Ecto neural progenitor cell (in vitro differentiated cells): ENCODE results near the gene IL20.

ENCODE experiments used
- DNase-seq: peaks from one replicate; pipeline ENCODE4 v3.0.0-alpha.2; 2018; ENCODE audit warnings: low spot score

IL20 gene

GRCh38 chr1:206864939-206865671, at the start of gene IL20:
TSS of gene IL20 (plus strand) at chr1:206865623. CDS start at chr1:206865853, 230 bp downstream.
- peak; percentile 84 for DNase-seq

- DNase-seq = no peak
Observed at GRCh38 chr1:206816390-206817287, 48.8 kb upstream of the IL20 start.

DNA sequence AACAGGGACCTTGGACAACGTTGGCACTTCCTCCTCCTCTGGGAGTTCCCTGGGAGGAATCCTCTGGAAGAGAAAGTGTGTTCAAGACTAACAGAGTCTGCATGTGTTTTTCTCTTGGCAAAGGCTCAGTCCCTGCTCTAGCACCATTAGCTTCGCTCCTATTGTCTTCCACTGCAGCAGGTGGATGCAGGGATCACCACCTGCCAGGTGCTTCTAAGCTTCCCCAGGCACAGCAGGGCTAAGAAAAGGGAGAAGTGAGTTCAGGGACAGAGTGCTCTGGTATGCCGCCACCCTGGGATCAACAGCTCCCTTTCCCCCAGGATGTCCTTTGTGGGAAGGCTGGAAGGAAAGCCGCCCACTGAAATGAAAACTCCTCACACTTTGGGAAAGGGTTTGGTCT, 43.9 kb upstream of the IL20 start:
- DNase-seq = no peak

DNA sequence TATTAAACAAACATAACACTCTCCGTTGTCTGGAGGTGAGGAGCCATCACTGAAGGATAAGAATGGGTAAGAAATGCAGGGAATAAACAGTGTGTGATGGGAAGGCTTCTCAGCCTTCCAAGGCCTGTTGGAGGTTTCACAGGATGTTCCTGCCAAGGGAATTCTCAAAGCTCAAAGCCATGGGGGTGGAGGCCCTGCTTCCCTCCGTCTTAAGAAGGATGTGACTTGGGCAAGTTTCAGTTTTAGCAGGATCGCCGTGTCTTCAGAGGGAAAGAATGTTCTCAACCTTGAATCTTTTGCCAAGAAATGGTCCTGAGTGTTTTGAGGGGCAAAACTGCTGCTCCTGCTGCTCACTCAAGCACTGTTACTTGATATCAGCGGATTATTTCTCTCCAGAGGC, 41.7 kb upstream of the IL20 start:
- no peak for DNase-seq

DNA sequence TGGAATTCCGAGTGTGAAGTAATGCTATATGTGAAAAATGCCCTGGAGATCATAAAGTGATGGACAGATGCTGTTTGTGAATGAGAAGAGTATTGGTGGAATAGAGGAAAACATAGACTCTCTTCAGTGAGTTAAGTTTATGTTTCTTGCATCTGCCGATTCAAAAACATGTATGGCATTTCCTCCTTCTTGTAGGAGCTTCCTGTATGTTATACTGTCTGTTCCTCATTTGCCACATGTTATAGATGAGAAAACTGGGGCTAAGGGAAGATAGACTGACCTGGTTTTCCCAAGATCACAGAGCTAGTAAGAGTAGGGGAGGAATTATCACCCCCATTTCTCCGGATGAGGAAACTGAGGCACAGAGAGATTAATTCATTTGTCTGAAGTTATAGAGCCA, 41.1 kb upstream of the IL20 start:
- no peak for DNase-seq

DNA sequence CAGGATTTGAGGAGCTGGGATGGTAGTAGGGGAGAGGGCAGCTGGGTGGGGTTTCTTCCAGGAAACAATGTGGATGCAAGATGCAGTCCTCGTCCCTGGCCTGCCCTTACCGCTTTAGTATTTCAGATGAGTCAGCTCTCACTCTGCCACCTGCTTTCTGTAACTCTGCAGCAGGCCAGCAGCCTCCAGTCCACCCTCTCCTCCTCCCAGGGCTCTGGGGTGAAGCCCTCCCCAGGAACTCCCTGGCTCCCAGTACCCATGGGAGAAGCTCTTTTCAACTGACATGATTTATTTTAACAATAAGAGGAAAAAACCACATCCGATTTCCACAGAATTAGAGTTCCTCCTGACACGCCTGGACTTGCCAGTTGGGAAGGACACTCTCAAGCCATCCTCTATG, 39.0 kb upstream of the IL20 start:
- no peak for DNase-seq

- DNase-seq = no peak
Observed at GRCh38 chr1:206828061-206828460, 37.4 kb upstream of the IL20 start.

DNA sequence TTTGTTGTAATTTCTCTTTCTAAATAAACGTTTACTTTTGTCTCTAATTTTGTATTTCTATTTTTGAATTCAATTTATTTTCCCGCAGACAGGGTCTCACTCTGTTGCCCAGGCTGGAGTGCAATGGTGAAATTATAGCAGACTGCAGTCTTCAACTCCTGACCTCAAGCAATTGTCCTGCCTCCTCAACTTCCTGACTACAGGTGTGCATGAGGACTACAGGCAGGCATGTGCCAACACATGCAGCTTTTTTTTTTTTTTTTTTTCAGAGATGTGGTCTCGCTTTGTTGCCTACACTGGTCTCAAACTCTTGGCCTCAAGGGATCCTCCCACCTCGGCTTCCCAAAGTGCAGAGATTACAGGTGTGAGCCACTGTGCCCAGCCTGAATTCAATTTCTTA, 36.7 kb upstream of the IL20 start:
- DNase-seq = no peak

DNA sequence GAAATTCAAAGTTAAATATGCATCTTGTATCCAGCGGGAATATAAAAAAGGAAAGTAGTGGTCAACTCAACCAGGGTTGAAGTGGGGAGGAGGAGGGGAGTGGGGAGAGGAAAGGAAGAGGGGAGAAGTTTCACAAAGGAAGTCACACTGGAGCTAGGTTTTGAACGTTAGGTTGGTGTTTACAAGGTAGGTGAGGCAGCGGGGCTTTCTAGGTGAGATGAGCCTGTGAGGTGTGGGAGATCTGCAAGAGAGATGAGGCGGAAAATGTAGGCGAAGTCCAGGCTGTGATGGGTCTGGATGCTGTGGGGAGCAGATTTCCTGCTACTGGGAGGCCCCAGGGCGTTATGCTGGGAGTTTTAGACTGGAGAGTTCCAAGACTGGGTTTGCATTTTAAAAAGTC, 36.1 kb upstream of the IL20 start:
- no peak for DNase-seq

DNA sequence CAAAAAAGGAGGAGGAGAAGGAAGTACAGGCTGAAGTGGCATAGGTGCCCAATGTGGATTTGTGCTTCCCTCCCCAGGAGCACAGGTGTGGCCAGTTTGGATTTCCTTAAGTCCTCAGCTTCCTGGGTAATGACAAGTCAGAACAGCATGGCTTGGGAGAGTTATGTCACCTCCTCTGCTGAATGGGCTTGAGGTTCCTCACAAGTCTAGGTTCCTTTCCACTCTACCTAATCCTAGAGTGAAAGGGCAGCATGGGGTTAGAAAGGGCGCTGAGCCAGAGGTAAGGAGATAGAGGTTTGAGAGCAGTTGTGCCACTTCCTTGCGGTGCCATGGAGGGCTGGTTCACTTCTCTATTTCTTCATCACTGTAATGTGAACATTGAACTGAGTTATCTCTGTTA, 35.5 kb upstream of the IL20 start:
- DNase-seq = no peak

DNA sequence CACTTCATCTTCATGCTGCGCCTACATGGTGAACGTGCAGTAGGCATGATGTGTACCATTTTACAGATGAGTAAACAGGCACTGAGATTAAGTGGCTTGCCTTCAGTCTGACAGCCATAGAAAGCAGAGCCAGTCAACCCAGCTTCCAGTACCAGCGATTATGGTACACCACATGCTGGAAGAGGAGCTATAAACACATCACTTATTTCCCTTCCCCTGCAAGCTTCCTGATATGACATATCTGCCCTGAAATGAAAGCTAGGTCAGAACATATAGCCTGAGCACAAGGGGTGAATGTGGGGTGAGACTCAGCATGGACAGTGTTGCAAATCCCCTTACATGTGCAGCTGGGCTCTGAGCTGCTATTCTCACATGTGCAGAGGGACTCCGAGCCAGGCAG, 33.8 kb upstream of the IL20 start:
- DNase-seq = no peak

- DNase-seq = no peak
Observed at GRCh38 chr1:206832352-206832880, 33.0 kb upstream of the IL20 start.

DNA sequence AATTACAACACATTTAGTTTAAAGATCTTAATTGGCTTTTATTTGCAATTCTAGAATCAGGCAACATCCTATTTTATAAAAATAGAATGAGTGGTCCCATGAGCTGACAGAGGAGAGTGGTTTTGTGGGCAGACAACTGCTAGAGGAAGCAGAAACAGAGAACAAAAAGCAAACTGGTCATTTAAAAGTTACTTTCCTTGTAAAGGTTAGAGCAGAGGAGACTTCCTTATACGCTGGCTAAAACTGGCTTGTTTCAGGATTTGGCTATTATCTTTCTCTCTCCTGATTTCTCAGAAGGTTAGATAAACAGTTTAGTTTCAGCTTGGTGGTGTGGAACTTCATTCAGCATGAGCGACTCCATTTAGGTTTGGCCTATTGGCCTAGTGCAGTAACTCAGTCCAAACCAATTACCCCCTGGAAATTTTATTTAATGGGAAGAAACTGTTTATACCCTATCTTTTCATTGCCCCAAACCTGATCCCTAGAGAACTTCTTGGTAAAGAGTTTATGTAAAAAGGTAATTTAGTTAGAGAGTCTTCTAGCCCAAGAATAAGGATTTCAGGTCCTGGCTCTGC, 32.2 kb upstream of the IL20 start:
- DNase-seq = no peak

DNA sequence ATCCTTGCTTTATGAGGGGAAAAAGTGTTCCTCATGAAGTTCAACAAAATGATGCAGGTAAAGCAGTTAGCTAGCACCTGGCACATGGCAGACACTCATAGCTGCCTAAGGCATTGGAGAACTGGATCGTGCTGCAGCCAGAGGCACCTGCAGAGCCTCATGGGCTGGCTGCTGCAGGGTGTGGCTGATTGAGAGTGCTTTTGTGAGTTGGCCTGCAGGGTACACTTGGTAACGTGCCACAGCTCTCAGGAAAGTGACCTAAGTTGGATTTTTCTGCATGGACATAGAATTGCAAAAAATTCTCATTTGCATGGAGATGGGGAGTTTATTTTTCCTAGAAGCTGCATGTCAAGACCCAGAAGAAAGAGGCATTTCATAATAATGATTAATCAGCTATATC, 31.6 kb upstream of the IL20 start:
- no peak for DNase-seq

- DNase-seq = no peak
Observed at GRCh38 chr1:206834217-206834616, 31.2 kb upstream of the IL20 start.

GRCh38 chr1:206834711-206835110, 30.7 kb upstream of the IL20 start:
- DNase-seq = no peak

DNA sequence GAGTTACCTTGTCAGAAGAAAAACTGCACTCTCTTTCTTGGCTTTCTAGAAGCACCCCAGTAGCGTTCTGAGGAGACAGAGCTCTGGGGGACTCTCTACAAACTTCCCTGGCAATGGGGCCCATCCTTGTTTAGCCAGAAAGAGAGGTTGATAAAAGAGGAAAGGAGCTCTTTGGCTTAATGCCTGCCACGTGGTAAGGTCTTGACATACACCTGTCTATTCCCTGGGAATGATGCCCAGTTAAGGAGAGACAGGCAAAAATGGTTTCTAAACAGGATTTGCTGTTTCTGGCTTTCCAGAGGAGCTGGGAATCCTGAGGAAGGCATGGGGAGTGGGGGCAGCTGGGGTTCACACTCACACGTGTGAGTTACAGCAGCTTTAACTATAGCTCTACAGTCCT, 30.2 kb upstream of the IL20 start:
- no peak for DNase-seq

DNA sequence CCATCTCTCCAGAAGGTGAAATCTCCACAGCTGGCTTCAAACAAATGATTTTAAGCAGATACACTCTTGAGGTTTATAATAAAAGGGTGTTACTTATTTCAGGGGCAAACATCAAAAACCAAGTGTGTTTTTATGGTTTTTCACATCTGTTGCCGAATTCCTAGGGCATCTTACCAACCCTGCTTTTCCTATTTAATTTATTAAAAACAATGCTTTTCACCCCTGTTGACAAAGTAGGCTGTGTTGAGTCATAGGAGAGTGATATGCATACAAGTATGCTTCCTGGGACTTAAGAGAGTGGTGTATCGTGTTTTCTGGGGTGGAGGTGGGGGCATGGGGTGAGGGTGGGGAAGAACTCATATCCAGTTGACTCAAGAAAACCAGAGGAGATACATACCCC, 29.3 kb upstream of the IL20 start:
- DNase-seq = no peak

- no peak for DNase-seq
Observed at GRCh38 chr1:206839006-206839560, 26.3 kb upstream of the IL20 start.

GRCh38 chr1:206839857-206840256, 25.6 kb upstream of the IL20 start:
- no peak for DNase-seq

- no peak for DNase-seq
Observed at GRCh38 chr1:206841609-206842323, 23.7 kb upstream of the IL20 start.

GRCh38 chr1:206842854-206843253, 22.6 kb upstream of the IL20 start:
- DNase-seq = no peak
